Measurements from ENCODE around the gene IL11RA.

The IL11RA gene

DNA sequence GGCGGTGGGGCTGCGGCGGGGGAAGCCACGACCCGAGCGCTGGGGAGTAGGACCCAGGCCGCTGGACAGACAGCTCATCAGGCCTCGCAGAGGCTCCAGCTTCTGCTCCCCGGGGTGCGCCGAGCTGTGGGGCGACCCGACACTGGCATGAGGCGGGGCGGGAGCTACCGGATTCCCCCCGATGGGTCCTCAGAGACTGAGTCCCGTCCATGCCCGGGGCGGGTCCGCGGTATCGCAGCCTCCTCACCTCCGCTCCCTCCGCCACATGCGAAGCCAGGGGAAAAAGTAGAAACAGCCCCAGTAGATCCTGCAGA is 13.0 kb downstream of the IL11RA start:
- Histone ChIP-seq H3K27ac (ENCODE audit: low read depth, low read length) (no peak overlapping the region), H3K9me3 (ENCODE audit: insufficient read depth, low read depth, low read length) (peaks cover 4% of the 10 kb centered on the region), H2BK12ac (ENCODE audit: low read length) (no peak overlapping the region), H2AK5ac (ENCODE audit: low read length) (peak overlapping the region; percentile 67), H4K12ac (ENCODE audit: low read depth, low read length) (peak overlapping the region; percentile 32), H3K4me2 (ENCODE audit: low read length) (peak overlapping the region; percentile 94), H4K8ac (ENCODE audit: low read depth, low read length) (peak overlapping the region; percentile 18), H3K4me1 (ENCODE audit: control insufficient read depth in 1 of 2, insufficient read depth in 2 of 2, low read length in 2 of 2) (peaks cover 5 to 10% of the 10 kb centered on the region in 2 experiments), H3K9ac (ENCODE audit: low read length) (no peak overlapping the region), H3K14ac (ENCODE audit: low read length) (peak overlapping the region; percentile 71), H3K18ac (ENCODE audit: low read length) (no peak overlapping the region), H2BK120ac (ENCODE audit: insufficient read depth, low read length, poor library complexity) (no peak overlapping the region), H3K23ac (ENCODE audit: low read length) (no peak overlapping the region), H4K91ac (ENCODE audit: low read depth, low read length) (peak overlapping the region; percentile 30), H3K27me3 (ENCODE audit: insufficient read depth, low read length) (no peaks in the 10 kb centered on the region), H3K4ac (ENCODE audit: low read depth, low read length) (no peak overlapping the region), H3K79me2 (ENCODE audit: control insufficient read depth, insufficient read depth, low read length, poor library complexity) (peaks cover 5% of the 10 kb centered on the region), H2AFZ (ENCODE audit: insufficient read depth, low read length, poor library complexity) (peak overlapping the region; percentile 38), H3K36me3 (ENCODE audit: control insufficient read depth in 1 of 2, insufficient read depth in 2 of 2, low read length in 2 of 2) (peaks cover 3 to 10% of the 10 kb centered on the region in 2 experiments), H3K79me1 (ENCODE audit: low read length) (peaks cover 8% of the 10 kb centered on the region), H3K4me3 (ENCODE audit: low read depth, low read length) (peak overlapping the region; percentile 56), H2BK5ac (ENCODE audit: low read depth, low read length, poor library complexity) (no peak overlapping the region)
- WGBS (ENCODE audit: extremely low coverage, insufficient coverage, insufficient read length), result no CpG with 5 or more reads among the region's 26 CpGs
- no peak for DNase-seq

DNA sequence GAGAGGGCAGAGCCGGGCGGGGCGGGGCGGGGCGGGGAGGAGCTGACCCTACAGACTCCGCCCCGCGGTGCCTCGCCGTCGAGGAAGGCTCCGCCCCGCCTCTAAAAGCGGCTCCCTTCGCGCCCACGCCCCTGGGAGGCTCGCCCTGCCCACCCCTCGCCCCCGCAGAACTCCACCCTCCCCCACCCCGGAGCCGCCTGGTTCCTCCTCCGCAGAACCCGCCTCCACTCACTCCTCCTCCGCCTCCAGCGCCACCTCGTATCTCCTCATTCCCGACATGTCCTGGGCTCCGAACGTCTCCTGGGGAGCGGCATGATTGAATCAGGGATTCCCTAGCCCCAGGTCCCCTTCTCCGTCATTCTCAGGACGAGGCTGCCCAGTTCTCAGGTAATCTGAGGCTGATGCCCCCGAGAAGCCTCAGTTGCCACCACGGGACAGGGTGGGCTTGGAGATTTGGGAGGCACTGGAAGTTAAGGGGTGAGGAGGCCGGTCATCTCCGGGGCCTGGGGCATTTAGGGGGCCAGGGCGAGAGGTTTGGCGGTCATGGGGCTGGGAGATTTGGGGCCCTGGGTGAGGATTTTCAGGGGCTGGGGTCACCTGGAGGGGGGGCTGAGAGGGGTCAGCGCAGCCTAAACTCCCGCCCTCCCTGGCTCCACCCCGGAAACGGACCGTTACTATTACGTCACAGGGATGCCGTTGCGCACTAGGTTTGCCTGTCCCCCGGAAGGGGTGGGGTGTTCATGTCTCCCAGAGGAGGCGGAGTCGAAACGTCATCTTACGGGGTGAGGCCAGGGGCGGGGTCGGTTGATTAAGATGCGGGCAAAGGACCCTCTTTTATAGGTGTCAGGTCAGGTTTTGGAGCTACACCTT is 13.6 kb downstream of the IL11RA start:
- H3K27me3 ChIP-seq (ENCODE audit: insufficient read depth, low read length), result no peaks in the 10 kb centered on the region
- H3K79me2 ChIP-seq (ENCODE audit: control insufficient read depth, insufficient read depth, low read length, poor library complexity), result peaks cover 5% of the 10 kb centered on the region
- peak overlapping the region; percentile 89 for H2BK120ac ChIP-seq (ENCODE audit: insufficient read depth, low read length, poor library complexity)
- no peak overlapping the region for H3K23ac ChIP-seq (ENCODE audit: low read length)
- peak overlapping the region; percentile 68 for H2BK5ac ChIP-seq (ENCODE audit: low read depth, low read length, poor library complexity)
- H3K4me1 ChIP-seq (ENCODE audit: control insufficient read depth in 1 of 2, insufficient read depth in 2 of 2, low read length in 2 of 2), result peaks cover 8 to 13% of the 10 kb centered on the region in 2 experiments
- WGBS (ENCODE audit: extremely low coverage, insufficient coverage, insufficient read length), result no CpG with 5 or more reads among the region's 55 CpGs
- H4K91ac ChIP-seq (ENCODE audit: low read depth, low read length), result peak overlapping the region; percentile 99
- peak overlapping the region; percentile 37 for H2BK12ac ChIP-seq (ENCODE audit: low read length)
- peak overlapping the region; percentile 80 for H3K4me3 ChIP-seq (ENCODE audit: low read depth, low read length)
- peak overlapping the region; percentile 73 for H2AK5ac ChIP-seq (ENCODE audit: low read length)
- peak overlapping the region; percentile 93 for H3K4ac ChIP-seq (ENCODE audit: low read depth, low read length)
- H4K12ac ChIP-seq (ENCODE audit: low read depth, low read length), result peak overlapping the region; percentile 93
- H3K18ac ChIP-seq (ENCODE audit: low read length), result peak overlapping the region; percentile 99
- H2AFZ ChIP-seq (ENCODE audit: insufficient read depth, low read length, poor library complexity), result peak overlapping the region; percentile 69
- peaks cover 4% of the 10 kb centered on the region for H3K9me3 ChIP-seq (ENCODE audit: insufficient read depth, low read depth, low read length)
- peak overlapping the region; percentile 98 for H4K8ac ChIP-seq (ENCODE audit: low read depth, low read length)
- H3K14ac ChIP-seq (ENCODE audit: low read length), result peak overlapping the region; percentile 95
- H3K36me3 ChIP-seq (ENCODE audit: control insufficient read depth in 1 of 2, insufficient read depth in 2 of 2, low read length in 2 of 2), result peaks cover 3 to 7% of the 10 kb centered on the region in 2 experiments
- H3K4me2 ChIP-seq (ENCODE audit: low read length), result peak overlapping the region; percentile 95
- H3K9ac ChIP-seq (ENCODE audit: low read length), result peak overlapping the region; percentile 83
- peak; percentile 96 for DNase-seq
- H3K27ac ChIP-seq (ENCODE audit: low read depth, low read length), result peak overlapping the region; percentile 83
- H3K79me1 ChIP-seq (ENCODE audit: low read length), result peaks cover 8% of the 10 kb centered on the region

DNA sequence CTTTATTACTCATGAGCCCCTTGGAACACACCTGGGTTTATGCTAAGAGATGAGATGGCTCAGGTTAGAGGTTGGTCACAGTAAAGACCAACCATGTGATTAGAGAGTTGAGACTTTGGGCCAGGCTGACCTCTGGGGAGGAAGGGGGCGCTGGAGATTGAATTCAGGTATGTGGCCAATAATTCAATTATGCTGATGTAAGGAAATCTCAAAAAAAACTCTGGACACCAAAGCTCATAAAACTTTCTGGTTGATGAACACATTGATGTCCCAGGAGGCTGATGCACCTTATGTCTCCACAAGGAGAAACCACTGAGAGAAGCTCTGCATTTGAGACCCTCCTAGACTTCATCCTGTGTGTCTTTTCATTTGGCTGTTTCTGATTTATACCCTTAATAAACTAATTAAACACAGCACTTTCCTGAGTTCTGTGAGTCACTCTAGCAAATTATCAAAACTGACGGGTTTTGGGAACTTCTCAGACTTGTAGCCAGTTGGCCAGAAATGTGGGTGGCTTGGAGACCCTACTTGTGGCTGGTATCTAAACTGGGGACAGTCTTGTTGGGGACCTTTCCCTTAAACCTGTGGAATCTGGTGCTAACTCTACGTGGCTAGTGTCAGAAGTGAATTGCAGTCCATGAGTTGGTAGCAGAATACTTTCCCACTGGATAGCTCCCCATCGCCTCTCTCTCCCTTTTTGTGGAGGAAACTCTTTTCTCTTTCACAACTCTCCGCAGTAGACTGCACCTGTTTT is 18.0 kb downstream of the IL11RA start:
- no peak overlapping the region for H4K12ac ChIP-seq (ENCODE audit: low read depth, low read length)
- H3K79me1 ChIP-seq (ENCODE audit: low read length), result peaks cover 5% of the 10 kb centered on the region
- H2BK120ac ChIP-seq (ENCODE audit: insufficient read depth, low read length, poor library complexity), result no peak overlapping the region
- no peak overlapping the region for H3K4ac ChIP-seq (ENCODE audit: low read depth, low read length)
- DNase-seq, result no peak
- no peak overlapping the region for H2AFZ ChIP-seq (ENCODE audit: insufficient read depth, low read length, poor library complexity)
- H2BK12ac ChIP-seq (ENCODE audit: low read length), result no peak overlapping the region
- H3K27ac ChIP-seq (ENCODE audit: low read depth, low read length), result no peak overlapping the region
- H3K9ac ChIP-seq (ENCODE audit: low read length), result no peak overlapping the region
- H3K4me3 ChIP-seq (ENCODE audit: low read depth, low read length), result no peak overlapping the region
- peaks cover 3% of the 10 kb centered on the region for H3K79me2 ChIP-seq (ENCODE audit: control insufficient read depth, insufficient read depth, low read length, poor library complexity)
- H2BK5ac ChIP-seq (ENCODE audit: low read depth, low read length, poor library complexity), result no peak overlapping the region
- H3K18ac ChIP-seq (ENCODE audit: low read length), result no peak overlapping the region
- H2AK5ac ChIP-seq (ENCODE audit: low read length), result no peak overlapping the region
- peaks cover 4% of the 10 kb centered on the region for H3K9me3 ChIP-seq (ENCODE audit: insufficient read depth, low read depth, low read length)
- no peak overlapping the region for H3K23ac ChIP-seq (ENCODE audit: low read length)
- peaks cover 9 to 16% of the 10 kb centered on the region in 2 experiments for H3K4me1 ChIP-seq (ENCODE audit: control insufficient read depth in 1 of 2, insufficient read depth in 2 of 2, low read length in 2 of 2)
- no peak overlapping the region for H4K8ac ChIP-seq (ENCODE audit: low read depth, low read length)
- no peaks in the 10 kb centered on the region for H3K27me3 ChIP-seq (ENCODE audit: insufficient read depth, low read length)
- H3K36me3 ChIP-seq (ENCODE audit: control insufficient read depth in 1 of 2, insufficient read depth in 2 of 2, low read length in 2 of 2), result peaks cover 3 to 7% of the 10 kb centered on the region in 2 experiments
- WGBS (ENCODE audit: extremely low coverage, insufficient coverage, insufficient read length), result no CpG with 5 or more reads among the region's 5 CpGs
- no peak overlapping the region for H3K4me2 ChIP-seq (ENCODE audit: low read length)
- H4K91ac ChIP-seq (ENCODE audit: low read depth, low read length), result no peak overlapping the region
- H3K14ac ChIP-seq (ENCODE audit: low read length), result no peak overlapping the region

- no peaks in the 10 kb centered on the region for H3K27me3 ChIP-seq (ENCODE audit: insufficient read depth, low read length)
- peak overlapping the region; percentile 13 for H3K4me2 ChIP-seq (ENCODE audit: low read length)
- no peak overlapping the region for H4K91ac ChIP-seq (ENCODE audit: low read depth, low read length)
- H2AK5ac ChIP-seq (ENCODE audit: low read length), result no peak overlapping the region
- no peak overlapping the region for H3K18ac ChIP-seq (ENCODE audit: low read length)
- no peak overlapping the region for H3K4ac ChIP-seq (ENCODE audit: low read depth, low read length)
- no peak overlapping the region for H3K4me3 ChIP-seq (ENCODE audit: low read depth, low read length)
- no peak overlapping the region for H4K12ac ChIP-seq (ENCODE audit: low read depth, low read length)
- DNase-seq, result no peak
- no peak overlapping the region for H2AFZ ChIP-seq (ENCODE audit: insufficient read depth, low read length, poor library complexity)
- H3K27ac ChIP-seq (ENCODE audit: low read depth, low read length), result no peak overlapping the region
- no peaks in the 10 kb centered on the region for H3K79me1 ChIP-seq (ENCODE audit: low read length)
- H2BK5ac ChIP-seq (ENCODE audit: low read depth, low read length, poor library complexity), result no peak overlapping the region
- H4K8ac ChIP-seq (ENCODE audit: low read depth, low read length), result no peak overlapping the region
- peaks cover 9 to 12% of the 10 kb centered on the region in 2 experiments for H3K4me1 ChIP-seq (ENCODE audit: control insufficient read depth in 1 of 2, insufficient read depth in 2 of 2, low read length in 2 of 2)
- no peak overlapping the region for H3K9ac ChIP-seq (ENCODE audit: low read length)
- H3K9me3 ChIP-seq (ENCODE audit: insufficient read depth, low read depth, low read length), result peaks cover 4% of the 10 kb centered on the region
- no peak overlapping the region for H3K14ac ChIP-seq (ENCODE audit: low read length)
- no CpG with 5 or more reads among the region's 1 CpG for WGBS (ENCODE audit: extremely low coverage, insufficient coverage, insufficient read length)
- no peak overlapping the region for H2BK12ac ChIP-seq (ENCODE audit: low read length)
- H3K79me2 ChIP-seq (ENCODE audit: control insufficient read depth, insufficient read depth, low read length, poor library complexity), result no peaks in the 10 kb centered on the region
- no peak overlapping the region for H2BK120ac ChIP-seq (ENCODE audit: insufficient read depth, low read length, poor library complexity)
- H3K36me3 ChIP-seq (ENCODE audit: control insufficient read depth in 1 of 2, insufficient read depth in 2 of 2, low read length in 2 of 2), result peaks cover 3 to 7% of the 10 kb centered on the region in 2 experiments
- H3K23ac ChIP-seq (ENCODE audit: low read length), result no peak overlapping the region
These were observed 19.3 kb downstream of the IL11RA start for GRCh38 chr9:34671307-34671706.

Measured in trophoblast cell (in vitro differentiated cells and primary cell).